GM20000 (cell line): Measurements from ENCODE around the gene CNST.
"Not testable (repeated sequence)": the region's sequence is repeated elsewhere in the genome, so short reads cannot be mapped to it uniquely, and the experiment has no call there.

Experiments
- DNase-seq: peaks from one replicate; pipeline ENCODE4 v3.0.0; 2012; ENCODE audit warnings: low spot score
- CTCF ChIP-seq: IDR thresholded peaks from 2 replicates; pipeline ENCODE4 v1.5.1; 2012; ENCODE audit warnings: mild to moderate bottlenecking, control low read depth; ENCODE audit errors: extremely low read depth, missing control alignments

Gene CNST

GRCh38 chr1:246595146-246595545 is 28.9 kb downstream of the CNST start:
- no peak for DNase-seq
- no peak for TF ChIP-seq CTCF

- no peak for DNase-seq
- no peak for TF ChIP-seq CTCF
These were observed 31.1 kb downstream of the CNST start for GRCh38 chr1:246597340-246597739.

GRCh38 chr1:246597971-246598370 is 31.7 kb downstream of the CNST start:
- DNase-seq, result no peak
- no peak for TF ChIP-seq CTCF

- TF ChIP-seq CTCF, result no peak
These were observed 33.1 kb downstream of the CNST start for GRCh38 chr1:246599315-246599714.

GRCh38 chr1:246600579-246600978 is 34.3 kb downstream of the CNST start:
- DNase-seq, result no peak
- TF ChIP-seq CTCF, result no peak

More at GRCh38 chr1:246599315-246599714, 33.1 kb downstream of the CNST start:
- DNase-seq, result no peak

- no peak for DNase-seq
- TF ChIP-seq CTCF, result no peak
These were observed 35.9 kb downstream of the CNST start for GRCh38 chr1:246602194-246602593.

- not testable (repeated sequence) for DNase-seq
These were observed 39.0 kb downstream of the CNST start for GRCh38 chr1:246605231-246605630.

GRCh38 chr1:246607462-246607861 is 41.2 kb downstream of the CNST start:
- no peak for TF ChIP-seq CTCF
- no peak for DNase-seq
